ENCODE measurements around the gene DDX24. TPM values are rescaled to one million over a fixed set of nuclear protein-coding genes. Genes with fewer than 3 reads are reported as not detected.

DDX24 gene
- total and polyA plus RNA-seq, 2 of the 8 experiments (the other 6 are each of a cell fraction or from before 2014, with no cell fraction given): 89.0 to 201 TPM

DNA sequence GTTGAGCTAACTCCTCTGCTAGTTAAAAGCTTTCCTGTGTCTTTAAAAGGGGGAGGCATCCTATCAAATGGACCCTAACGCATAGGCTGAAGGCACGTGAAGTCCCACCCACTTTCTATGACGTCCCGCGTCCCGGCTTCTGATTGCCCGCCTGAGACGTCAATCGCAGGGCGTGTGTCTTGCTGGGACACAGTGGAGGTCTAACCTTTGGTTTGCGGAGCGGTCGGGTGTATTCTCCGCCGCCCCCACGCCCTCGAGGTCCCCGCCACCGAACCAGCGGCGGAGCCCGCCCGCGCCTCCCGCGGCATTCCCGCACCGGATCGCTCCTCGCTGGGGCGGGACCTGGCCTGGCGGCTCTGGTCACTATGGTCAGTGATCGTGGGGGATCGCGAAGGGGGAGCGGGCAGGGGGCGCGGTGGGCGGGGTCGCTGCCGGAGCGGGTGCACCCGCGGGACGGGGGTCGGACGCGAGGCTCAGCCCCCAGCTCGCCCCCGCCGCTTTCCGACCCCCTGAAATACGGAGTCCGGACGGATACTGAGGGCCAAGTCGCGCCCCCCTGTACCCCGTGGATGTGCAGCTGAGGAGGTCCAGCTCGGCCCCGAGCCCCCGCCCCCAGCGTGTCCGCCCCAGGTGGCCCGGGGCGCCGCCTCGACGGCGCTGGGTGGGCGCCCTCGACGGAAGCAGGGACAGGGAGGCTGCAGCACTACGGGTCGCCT lies 54.7 kb downstream of the DDX24 start, which contains the start of gene OTUB2:
Gene OTUB2, plus strand, starts transcription at position 168 of the 716 bp plus-strand sequence. Its CDS starts 198 bp downstream, at position 366.
- peak within 1 kb of the TSS; percentile 45 to 82 (median 56) for H3K4me3 ChIP-seq (ENCODE audit: extremely low read depth in 1 of 4, insufficient read depth in 2 of 4, low read depth in 3 of 4, low read length in 4 of 4)
- no peak within 1 kb of the TSS; the same call in 1 of the 2 replicates for H4K8ac ChIP-seq (ENCODE audit: extremely low read depth, insufficient read depth, low read length)
- WGBS, 2 experiments (ENCODE audit: extremely low coverage in 1 of 2, insufficient coverage in 1 of 2, insufficient read length in 1 of 2, insufficient replicate concordance in 2 of 2, low coverage in 1 of 2, low lambda C conversion rate in 2 of 2, missing lambda C conversion rate in 1 of 2): 3% methylated on average over 37 of the region's 74 CpGs; no CpG with 5 or more reads in 1 of the 2 experiments
- no peak within 1 kb of the TSS for H2BK5ac ChIP-seq (ENCODE audit: low read depth, low read length)
- H3K79me2 ChIP-seq (ENCODE audit: control insufficient read depth in 1 of 2, insufficient read depth in 2 of 2, low read length in 2 of 2): no peaks in the 10 kb centered on the region
- CTCF ChIA-PET (ENCODE audit: partially characterized antibody): interaction anchor here (0.7 to 3.9 kb wide), 8 partner anchors 9 to 110 kb away, joined by 3 to 23 read pairs (median 3); partner anchors contain the start of genes DDX24, IFI27L1 and IFI27L2
- H2AFZ ChIP-seq (ENCODE audit: low read length): no peak within 1 kb of the TSS
- peaks cover 0 to 22% (median 13%) of the 10 kb centered on the region in 4 experiments; a peak in 4 of 7 replicates for H3K4me1 ChIP-seq (replicated peaks in 1 of 4; ENCODE audit: control insufficient read depth in 3 of 4, insufficient read depth in 4 of 4, low read length in 3 of 4)
- H3K56ac ChIP-seq (replicated peaks; ENCODE audit: insufficient read length, low read depth, low read length): no peak within 1 kb of the TSS
- DNase-seq (ENCODE audit: low read depth in 1 of 2, low spot score in 2 of 2) (peak; percentile 98 to 99), FAIRE-seq (peak; percentile 96)
- no peaks in the 10 kb centered on the region for H3K36me3 ChIP-seq (ENCODE audit: control insufficient read depth in 2 of 4, insufficient read depth in 4 of 4, low read length in 3 of 4)
- no peak within 1 kb of the TSS for H3K27ac ChIP-seq (ENCODE audit: low read depth, low read length)
- peaks cover 0 to 3% (median 3%) of the 10 kb centered on the region in 4 experiments; a peak in 2 of 7 replicates for H3K27me3 ChIP-seq (replicated peaks in 1 of 4; ENCODE audit: control insufficient read depth in 3 of 4, extremely low read depth in 1 of 4, insufficient read depth in 3 of 4, low read length in 3 of 4)
- H3K23ac ChIP-seq (ENCODE audit: insufficient read length): no peak within 1 kb of the TSS
- no peak within 1 kb of the TSS for H4K91ac ChIP-seq (replicated peaks; ENCODE audit: insufficient read length, low read length)
- H3K18ac ChIP-seq (ENCODE audit: extremely low read depth, low read length): no peak within 1 kb of the TSS
- no peaks in the 10 kb centered on the region for H4K20me1 ChIP-seq (replicated peaks in 1 of 2; ENCODE audit: control insufficient read depth in 1 of 2, insufficient read depth in 2 of 2, low read length in 2 of 2)
- no peaks in the 10 kb centered on the region for H3K9me3 ChIP-seq (ENCODE audit: insufficient read depth in 2 of 2, low read depth in 1 of 2, low read length in 1 of 2)
- H3K4ac ChIP-seq (replicated peaks; ENCODE audit: insufficient read length, low read depth, low read length): no peak within 1 kb of the TSS
- H2BK20ac ChIP-seq (ENCODE audit: low read length): no peak within 1 kb of the TSS
- H2BK12ac ChIP-seq (ENCODE audit: low read depth, low read length): no peak within 1 kb of the TSS
- no peak within 1 kb of the TSS for H2BK120ac ChIP-seq (replicated peaks; ENCODE audit: low read depth, low read length)
- peaks cover 5% of the 10 kb centered on the region; the same call in 1 of the 2 replicates for H3K23me2 ChIP-seq (ENCODE audit: low read depth, low read length)
- peak within 1 kb of the TSS; percentile 64 to 75 for H3K4me2 ChIP-seq (ENCODE audit: insufficient read depth in 1 of 2, low read depth in 2 of 2, low read length in 2 of 2)
- peak within 1 kb of the TSS; percentile 32; the same call in 1 of the 2 replicates for H2AK5ac ChIP-seq (ENCODE audit: low read depth, low read length)
- no peak within 1 kb of the TSS; a peak in 2 of 7 replicates for H3K9ac ChIP-seq (replicated peaks in 1 of 4; ENCODE audit: extremely low read depth in 1 of 4, low read depth in 3 of 4, low read length in 3 of 4)
- no peak within 1 kb of the TSS for H4K5ac ChIP-seq (ENCODE audit: insufficient read length, low read depth, low read length)
- POLR2A ChIA-PET (ENCODE audit: partially characterized antibody): interaction anchor here (0.6 to 1.5 kb wide), 5 partner anchors 13 to 154 kb away, joined by 3 to 5 read pairs (median 3); partner anchors contain the start of gene PPP4R4
- H3K79me1 ChIP-seq (ENCODE audit: low read depth, low read length): peaks cover 3% of the 10 kb centered on the region
- H2BK15ac ChIP-seq (ENCODE audit: low read length): 0 out of 2 replicates have a peak within 1 kb of the TSS, but pooled peaks have one; percentile 81
- no peak within 1 kb of the TSS for H3K14ac ChIP-seq (ENCODE audit: insufficient read length)
- TF ChIP-seq CHD2 (IDR thresholded peaks at IDR 0.05; ENCODE audit: low read length) (peak; percentile 92), TEAD4 (IDR thresholded peaks at IDR 0.05; ENCODE audit: low read depth, low read length) (0 out of 2 replicates have a peak, but pooled peaks have one; percentile 16), ZNF274 (IDR thresholded peaks at IDR 0.05; ENCODE audit: borderline replicate concordance, extremely low read depth, low read length) (no peak), CBX8 (IDR thresholded peaks at IDR 0.05; ENCODE audit: borderline replicate concordance, low read depth, low read length) (no peak), SP2 (IDR thresholded peaks at IDR 0.05; ENCODE audit: low read length) (peak; percentile 84), SP4 (IDR thresholded peaks at IDR 0.05; ENCODE audit: low read length) (peak; percentile 88), RXRA (IDR thresholded peaks at IDR 0.05; ENCODE audit: insufficient read depth, low read depth, low read length) (no peak), CREB1 (IDR thresholded peaks at IDR 0.05) (peak; percentile 86), BRCA1 (IDR thresholded peaks at IDR 0.05; ENCODE audit: low read depth, low read length) (no peak), NRF1 (IDR thresholded peaks at IDR 0.05; ENCODE audit: low read depth, low read length) (no peak), CTBP2 (IDR thresholded peaks at IDR 0.05; ENCODE audit: borderline replicate concordance, insufficient read depth, insufficient read length, low read length) (no peak), GABPA (IDR thresholded peaks at IDR 0.05; ENCODE audit: borderline replicate concordance, insufficient read depth, low read length) (no peak)
